ENCODE measurements around the gene DEPDC7.
"Not testable (repeated sequence)": the region's sequence is repeated elsewhere in the genome, so short reads cannot be mapped to it uniquely, and the experiment has no call there.

- not testable (repeated sequence) for TF ChIP-seq EP300 (conservative IDR thresholded peaks at IDR 0.05; ENCODE audit: poor library complexity, severe bottlenecking); CTCF (IDR thresholded peaks at IDR 0.05; ENCODE audit: poor library complexity, severe bottlenecking); TAF1 (IDR thresholded peaks at IDR 0.05; ENCODE audit: low read depth); EZH2 (IDR thresholded peaks at IDR 0.05; ENCODE audit: borderline replicate concordance, insufficient read depth, low read length, poor library complexity, severe bottlenecking); POLR2AphosphoS5 (IDR thresholded peaks at IDR 0.05); REST (IDR thresholded peaks at IDR 0.05; ENCODE audit: borderline replicate concordance); SMC3 (conservative IDR thresholded peaks at IDR 0.05; ENCODE audit: poor library complexity); RAD21 (conservative IDR thresholded peaks at IDR 0.05)
Observed at GRCh38 chr11:32972233-32972632, 43.4 kb upstream of the DEPDC7 start.
